ENCODE results near the gene AGFG2. TPM values are rescaled to one million over a fixed set of nuclear protein-coding genes. Genes with fewer than 3 reads are reported as not detected.

Gene AGFG2
- total RNA-seq, 1 donor from 2014 or later = 4.0 TPM

GRCh38 chr7:100572949-100573675 is 34.1 kb downstream of the AGFG2 start:
- Histone ChIP-seq H3K36me3 (ENCODE audit: control insufficient read depth, insufficient read depth, low read length) (no peaks in the 10 kb centered on the region), H3K27me3 (ENCODE audit: control insufficient read depth, insufficient read depth, low read length) (peaks cover 6% of the 10 kb centered on the region), H3K4me3 (ENCODE audit: low read depth, low read length) (no peak overlapping the region)
- no peak for DNase-seq (ENCODE audit: low read depth)
- TF ChIP-seq, protein P1, sequence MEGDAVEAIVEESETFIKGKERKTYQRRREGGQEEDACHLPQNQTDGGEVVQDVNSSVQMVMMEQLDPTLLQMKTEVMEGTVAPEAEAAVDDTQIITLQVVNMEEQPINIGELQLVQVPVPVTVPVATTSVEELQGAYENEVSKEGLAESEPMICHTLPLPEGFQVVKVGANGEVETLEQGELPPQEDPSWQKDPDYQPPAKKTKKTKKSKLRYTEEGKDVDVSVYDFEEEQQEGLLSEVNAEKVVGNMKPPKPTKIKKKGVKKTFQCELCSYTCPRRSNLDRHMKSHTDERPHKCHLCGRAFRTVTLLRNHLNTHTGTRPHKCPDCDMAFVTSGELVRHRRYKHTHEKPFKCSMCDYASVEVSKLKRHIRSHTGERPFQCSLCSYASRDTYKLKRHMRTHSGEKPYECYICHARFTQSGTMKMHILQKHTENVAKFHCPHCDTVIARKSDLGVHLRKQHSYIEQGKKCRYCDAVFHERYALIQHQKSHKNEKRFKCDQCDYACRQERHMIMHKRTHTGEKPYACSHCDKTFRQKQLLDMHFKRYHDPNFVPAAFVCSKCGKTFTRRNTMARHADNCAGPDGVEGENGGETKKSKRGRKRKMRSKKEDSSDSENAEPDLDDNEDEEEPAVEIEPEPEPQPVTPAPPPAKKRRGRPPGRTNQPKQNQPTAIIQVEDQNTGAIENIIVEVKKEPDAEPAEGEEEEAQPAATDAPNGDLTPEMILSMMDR (IDR thresholded peaks at IDR 0.05; ENCODE audit: insufficient read depth, low read length, poor library complexity, severe bottlenecking) = no peak

- peaks cover 6% of the 10 kb centered on the region for H3K27me3 ChIP-seq (ENCODE audit: control insufficient read depth, insufficient read depth, low read length)
- TF ChIP-seq, protein P1 (IDR thresholded peaks at IDR 0.05; ENCODE audit: insufficient read depth, low read length, poor library complexity, severe bottlenecking) = no peak
- no peaks in the 10 kb centered on the region for H3K36me3 ChIP-seq (ENCODE audit: control insufficient read depth, insufficient read depth, low read length)
- no peak within 1 kb of the TSS for H3K4me3 ChIP-seq (ENCODE audit: low read depth, low read length)
- no peak for DNase-seq (ENCODE audit: low read depth)
Measured at GRCh38 chr7:100573691-100574361, 34.8 kb downstream of the AGFG2 start, which contains the start of gene SAP25. Gene SAP25, minus strand, starts transcription at chr7:100573900. Its CDS starts 158 bp downstream, at chr7:100573742.

- H3K4me3 ChIP-seq (ENCODE audit: low read depth, low read length) = no peak overlapping the region
- peaks cover 5% of the 10 kb centered on the region for H3K27me3 ChIP-seq (ENCODE audit: control insufficient read depth, insufficient read depth, low read length)
- DNase-seq (ENCODE audit: low read depth) = no peak
- TF ChIP-seq, protein P1 (IDR thresholded peaks at IDR 0.05; ENCODE audit: insufficient read depth, low read length, poor library complexity, severe bottlenecking) = no peak
- peaks cover 1% of the 10 kb centered on the region for H3K36me3 ChIP-seq (ENCODE audit: control insufficient read depth, insufficient read depth, low read length)
Measured at GRCh38 chr7:100574362-100575205, 35.6 kb downstream of the AGFG2 start.

GRCh38 chr7:100575206-100575631 is 36.2 kb downstream of the AGFG2 start:
- TF ChIP-seq, protein P1 (IDR thresholded peaks at IDR 0.05; ENCODE audit: insufficient read depth, low read length, poor library complexity, severe bottlenecking) = no peak
- Histone ChIP-seq H3K27me3 (ENCODE audit: control insufficient read depth, insufficient read depth, low read length) (peaks cover under 1% of the 10 kb centered on the region), H3K36me3 (ENCODE audit: control insufficient read depth, insufficient read depth, low read length) (peaks cover 2% of the 10 kb centered on the region), H3K4me3 (ENCODE audit: low read depth, low read length) (no peak overlapping the region)
- no peak for DNase-seq (ENCODE audit: low read depth)

GRCh38 chr7:100575746-100576383 is 36.9 kb downstream of the AGFG2 start:
- TF ChIP-seq, protein P1 (IDR thresholded peaks at IDR 0.05; ENCODE audit: insufficient read depth, low read length, poor library complexity, severe bottlenecking) = no peak
- no peak for DNase-seq (ENCODE audit: low read depth)
- Histone ChIP-seq H3K27me3 (ENCODE audit: control insufficient read depth, insufficient read depth, low read length) (no peaks in the 10 kb centered on the region), H3K36me3 (ENCODE audit: control insufficient read depth, insufficient read depth, low read length) (peaks cover 3% of the 10 kb centered on the region), H3K4me3 (ENCODE audit: low read depth, low read length) (no peak overlapping the region)
